ENCODE data around the gene CEP135.
"Not testable (repeated sequence)": the region's sequence is repeated elsewhere in the genome, so short reads cannot be mapped to it uniquely, and the experiment has no call there.

Gene CEP135

GRCh38 chr4:56028165-56028564, 79.4 kb downstream of the CEP135 start:
- DNase-seq (ENCODE audit: low read depth), result no peak

DNA sequence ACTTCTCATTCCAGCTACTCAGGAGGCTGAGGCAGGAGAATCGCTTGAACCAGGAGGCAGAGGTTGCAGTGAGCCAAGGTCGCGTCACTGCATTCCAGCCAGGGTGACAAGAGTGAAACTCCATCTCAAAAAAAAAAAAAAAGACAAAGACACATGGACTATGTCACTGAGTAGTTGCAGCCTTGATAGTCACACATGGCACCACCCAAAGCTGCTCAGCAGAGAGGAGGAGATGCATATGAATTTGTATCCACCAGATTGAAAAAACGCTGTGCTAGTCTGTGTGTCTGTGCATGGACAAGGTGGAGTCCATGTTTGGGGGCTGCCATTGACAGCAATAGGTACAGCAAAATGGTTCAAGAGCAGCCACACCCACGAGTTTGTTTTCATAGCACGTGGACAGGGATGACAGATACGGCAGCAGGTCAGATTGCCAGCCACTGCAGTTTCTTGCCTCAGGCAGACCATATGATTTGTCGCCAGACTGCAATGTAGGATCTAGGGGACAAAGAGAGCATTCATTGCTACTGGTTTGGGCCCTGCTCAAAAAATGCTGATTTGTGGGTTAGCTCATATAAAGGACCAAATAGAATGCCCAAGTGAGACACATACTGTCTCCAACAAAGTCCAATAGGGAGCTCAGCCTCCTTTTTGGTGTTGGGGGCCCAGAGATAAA, 89.9 kb downstream of the CEP135 start:
- peak; percentile 3 for DNase-seq (ENCODE audit: low read depth)

DNA sequence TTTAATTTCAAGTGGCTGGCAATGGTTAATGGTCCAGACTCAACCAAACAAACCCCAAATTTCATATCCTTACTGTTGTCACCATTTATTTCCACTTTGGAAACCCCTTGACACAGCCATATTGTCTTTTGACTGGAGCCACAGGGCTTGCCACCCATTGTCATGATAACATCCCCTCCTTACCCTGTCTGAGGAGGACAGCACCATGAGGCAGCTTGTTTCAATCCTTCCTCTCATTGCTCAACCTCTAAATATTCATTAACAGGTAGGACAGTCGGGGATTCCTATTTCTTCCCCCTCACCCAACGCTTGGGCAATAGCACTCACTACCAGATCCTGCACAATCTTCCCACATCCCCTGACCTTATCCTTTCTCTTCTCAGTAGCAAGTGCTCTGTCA, 92.1 kb downstream of the CEP135 start:
- DNase-seq (ENCODE audit: low read depth), result no peak

GRCh38 chr4:56042225-56042624, 93.5 kb downstream of the CEP135 start:
- DNase-seq (ENCODE audit: low read depth), result no peak

DNA sequence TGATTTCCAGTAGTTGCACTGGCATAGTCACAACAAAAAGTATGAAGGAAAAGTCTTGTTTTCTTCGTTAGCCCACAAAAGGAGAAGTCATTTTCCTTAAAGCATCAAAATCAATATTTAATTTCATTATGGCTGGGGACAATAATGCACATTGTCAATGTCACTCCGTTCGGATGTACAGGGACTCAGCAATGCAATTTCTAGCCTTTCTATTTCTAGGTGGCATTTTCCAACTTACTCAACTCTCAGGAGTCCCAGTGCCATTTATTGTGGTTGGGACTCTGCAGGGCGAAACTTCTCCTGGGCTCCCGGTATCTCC, 99.6 kb downstream of the CEP135 start:
- no peak for DNase-seq (ENCODE audit: low read depth)

DNA sequence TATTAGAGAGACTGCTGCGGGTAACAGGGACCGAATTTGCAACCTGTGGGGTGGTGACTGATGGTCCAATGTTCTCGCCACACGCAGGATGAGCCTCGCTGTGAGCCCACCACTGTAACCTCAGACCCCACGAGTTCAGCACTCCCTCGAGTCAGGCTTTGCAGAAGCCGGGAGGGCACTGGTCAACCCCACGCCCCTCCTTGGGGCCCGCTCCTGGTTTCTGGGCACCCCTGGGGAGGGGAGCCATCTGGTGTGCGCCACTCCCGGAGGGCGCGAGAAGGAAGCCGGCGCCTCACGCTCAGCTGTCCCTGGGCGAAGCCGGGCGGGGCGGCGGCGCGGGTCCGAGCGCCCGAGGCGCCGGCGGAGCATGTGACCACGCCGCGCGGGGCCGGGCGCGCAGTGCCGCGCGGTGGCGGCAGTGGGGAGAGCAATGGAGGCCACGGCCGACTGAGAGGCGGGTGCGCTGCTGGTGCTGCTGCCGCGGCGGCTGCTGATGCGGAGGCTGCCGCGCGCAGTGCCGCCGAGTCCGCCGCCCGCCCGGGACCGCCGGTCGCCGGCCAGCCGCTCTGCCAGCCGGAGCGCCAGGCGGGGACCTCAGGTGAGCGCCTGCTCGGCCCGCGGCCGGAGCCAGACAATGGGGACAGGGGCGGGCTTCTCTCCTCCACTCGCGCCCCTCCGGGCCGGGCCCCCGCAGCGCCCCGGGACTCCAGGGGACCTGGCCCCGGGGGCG, 100.1 kb downstream of the CEP135 start:
- DNase-seq (ENCODE audit: low read depth), result peak; percentile 51

DNA sequence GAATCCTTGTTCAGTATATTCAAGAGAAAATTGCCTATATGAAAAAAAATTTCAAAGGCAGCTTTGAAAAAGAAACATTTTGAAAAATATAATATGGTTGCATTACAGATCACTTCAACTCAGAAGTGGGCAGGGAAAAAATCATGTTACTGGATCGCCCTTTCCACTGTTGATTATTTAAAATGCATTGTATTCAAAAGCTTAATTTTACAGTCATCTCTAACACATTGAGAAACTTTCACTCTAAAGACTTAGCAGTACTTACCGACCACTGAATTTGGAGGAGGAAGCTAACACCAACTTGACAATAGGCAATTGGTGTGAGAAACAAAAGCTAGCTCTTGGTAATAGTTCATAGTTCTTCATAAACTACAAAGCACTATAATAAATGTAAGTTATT, 101.9 kb downstream of the CEP135 start:
- no peak for DNase-seq (ENCODE audit: low read depth)

- DNase-seq (ENCODE audit: low read depth), result no peak
Measured at GRCh38 chr4:56051029-56051709, 102.4 kb downstream of the CEP135 start.

GRCh38 chr4:56051710-56052075, 102.9 kb downstream of the CEP135 start:
- DNase-seq (ENCODE audit: low read depth), result no peak

DNA sequence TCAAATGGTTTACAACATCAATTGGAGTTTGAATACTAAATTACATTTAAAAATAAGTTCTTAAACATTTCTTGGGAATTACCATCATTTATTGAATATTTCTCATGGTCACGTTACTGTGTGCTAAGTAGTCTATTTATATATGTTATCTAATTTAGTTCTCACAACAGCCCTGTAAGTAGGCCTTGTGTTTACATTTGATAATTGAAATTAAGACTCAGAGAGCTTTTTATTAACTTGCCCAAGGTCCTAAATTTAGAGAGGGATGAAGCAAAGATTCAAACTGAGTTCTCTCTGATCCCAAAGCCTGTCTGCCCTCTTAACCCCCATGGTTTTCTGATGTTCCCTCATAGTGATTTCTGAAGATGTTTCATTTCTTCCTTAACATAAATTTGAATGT, 103.7 kb downstream of the CEP135 start:
- no peak for DNase-seq (ENCODE audit: low read depth)

GRCh38 chr4:56052966-56053365, 104.2 kb downstream of the CEP135 start:
- no peak for DNase-seq (ENCODE audit: low read depth)

DNA sequence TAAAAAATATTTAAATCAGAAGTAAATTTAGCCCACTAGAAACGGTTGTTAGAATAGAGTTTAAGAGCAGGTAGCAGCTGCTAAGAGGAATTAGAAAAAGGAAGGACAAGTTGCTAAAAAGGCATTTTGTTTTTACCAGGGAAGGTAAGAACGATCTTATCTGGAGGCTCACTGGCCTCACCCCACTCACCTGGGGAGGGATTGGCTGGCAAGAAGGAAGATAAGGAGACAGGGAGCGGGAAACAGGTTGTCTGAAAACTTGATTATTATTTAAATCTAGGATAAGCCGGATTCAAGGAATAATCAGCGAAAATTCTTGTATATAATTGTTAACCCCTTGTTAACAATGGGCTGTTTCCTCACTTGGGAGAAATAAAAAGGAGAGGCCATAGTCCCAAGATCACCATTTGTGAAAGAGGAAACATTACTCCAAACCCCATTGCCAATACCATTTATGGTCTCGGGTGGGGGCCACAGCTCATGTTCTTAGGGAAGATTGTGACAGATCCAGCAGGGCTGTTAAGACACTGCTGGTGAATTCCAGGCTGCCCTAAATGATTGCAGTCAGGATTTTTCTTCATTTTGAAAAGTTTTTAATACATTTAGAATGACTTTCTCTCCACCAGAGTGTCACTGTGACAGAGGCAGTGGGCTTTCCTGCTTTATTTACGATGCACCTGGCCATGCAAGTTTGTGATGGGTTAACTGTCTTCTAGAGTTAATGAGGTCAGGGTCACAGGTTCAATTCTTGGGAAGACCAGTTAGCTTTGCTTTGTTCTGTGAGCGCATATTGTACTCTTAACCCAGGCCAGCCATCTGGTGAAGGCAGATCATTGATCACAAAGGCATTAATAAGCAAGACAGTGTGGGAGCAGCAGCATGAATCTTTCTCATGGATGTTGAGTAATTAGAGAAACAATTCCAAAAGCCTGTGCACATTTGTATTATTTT, 106.6 kb downstream of the CEP135 start:
- no peak for DNase-seq (ENCODE audit: low read depth)

- no peak for DNase-seq (ENCODE audit: low read depth)
Measured at GRCh38 chr4:56055991-56056390, 107.2 kb downstream of the CEP135 start.

DNA sequence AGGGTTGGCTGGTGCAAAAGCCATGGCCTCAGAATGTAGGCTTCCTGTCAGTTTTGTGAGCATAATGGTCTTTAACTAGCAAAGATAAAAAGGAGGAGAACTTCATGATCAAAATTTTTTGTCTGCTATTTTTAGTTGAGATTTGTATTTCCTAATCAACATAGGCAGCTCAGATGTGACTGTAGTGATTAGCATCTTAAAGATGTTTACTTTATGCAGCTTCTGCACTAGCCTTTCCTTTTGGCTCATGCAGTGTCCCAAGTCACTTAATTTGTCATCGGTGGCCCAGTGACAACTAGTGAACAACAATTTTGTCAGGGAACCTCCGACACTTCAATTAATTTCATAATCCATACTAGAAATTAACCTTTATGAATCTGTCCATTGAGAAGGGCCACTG, 109.8 kb downstream of the CEP135 start:
- DNase-seq (ENCODE audit: low read depth), result no peak

DNA sequence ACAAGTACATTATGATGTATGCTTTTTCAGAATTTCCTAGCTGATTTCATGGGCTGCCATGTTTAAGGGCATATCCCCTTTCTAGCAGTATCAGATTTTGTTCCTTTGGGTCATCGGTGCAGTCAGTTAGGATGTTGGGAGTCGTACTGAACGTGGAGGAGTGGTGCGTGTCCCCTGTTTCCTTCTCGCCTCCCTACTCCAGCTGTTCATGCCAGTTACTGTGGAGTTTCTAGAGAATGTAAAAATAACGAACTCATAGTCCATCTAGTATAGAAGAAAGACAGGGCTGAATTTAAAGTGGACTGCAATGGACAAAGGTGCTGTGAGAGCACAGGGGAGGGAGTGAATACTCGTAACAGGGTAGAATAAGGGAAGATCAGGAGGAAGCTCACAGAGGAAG, 111.3 kb downstream of the CEP135 start:
- DNase-seq (ENCODE audit: low read depth), result no peak

DNA sequence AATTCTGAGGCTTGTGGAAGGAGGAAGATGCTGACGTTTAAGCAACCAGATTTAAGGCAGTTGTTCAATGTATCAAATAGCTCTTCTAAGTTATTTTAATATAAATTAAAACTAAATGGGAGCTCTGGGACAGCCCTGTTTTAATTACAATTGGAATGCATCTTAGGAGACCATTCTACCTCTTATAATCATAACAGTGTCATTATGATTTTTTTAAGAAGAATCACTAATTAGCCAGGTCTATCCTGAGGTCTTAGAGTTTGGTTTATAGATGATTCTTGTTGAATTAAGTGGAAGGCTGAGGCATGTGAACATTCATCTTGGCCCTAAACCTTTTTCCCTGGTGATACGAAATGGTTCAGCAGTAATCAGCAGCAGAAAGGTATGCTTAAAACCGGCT, 113.4 kb downstream of the CEP135 start:
- DNase-seq (ENCODE audit: low read depth), result no peak

GRCh38 chr4:56062526-56063145, 113.9 kb downstream of the CEP135 start:
- no peak for DNase-seq (ENCODE audit: low read depth)

DNA sequence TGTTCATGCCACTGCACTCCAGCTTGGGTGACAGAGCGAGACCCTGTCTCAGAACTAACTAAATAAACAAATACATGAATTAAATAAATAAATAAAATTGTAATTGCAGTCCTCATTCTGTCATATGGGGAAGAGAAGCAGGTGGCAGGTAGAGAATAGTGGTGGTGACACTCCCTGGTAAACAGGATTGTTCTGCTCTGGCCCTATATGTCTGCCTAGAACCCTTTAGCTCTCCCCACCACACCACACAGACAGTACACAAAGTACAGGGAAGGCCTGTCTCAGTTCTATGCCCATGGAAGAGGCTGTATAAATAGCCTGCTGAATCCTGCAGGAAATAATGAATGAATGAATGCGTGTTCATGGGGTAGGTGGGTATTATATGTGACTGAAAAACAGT, 117.7 kb downstream of the CEP135 start:
- DNase-seq (ENCODE audit: low read depth), result no peak

DNA sequence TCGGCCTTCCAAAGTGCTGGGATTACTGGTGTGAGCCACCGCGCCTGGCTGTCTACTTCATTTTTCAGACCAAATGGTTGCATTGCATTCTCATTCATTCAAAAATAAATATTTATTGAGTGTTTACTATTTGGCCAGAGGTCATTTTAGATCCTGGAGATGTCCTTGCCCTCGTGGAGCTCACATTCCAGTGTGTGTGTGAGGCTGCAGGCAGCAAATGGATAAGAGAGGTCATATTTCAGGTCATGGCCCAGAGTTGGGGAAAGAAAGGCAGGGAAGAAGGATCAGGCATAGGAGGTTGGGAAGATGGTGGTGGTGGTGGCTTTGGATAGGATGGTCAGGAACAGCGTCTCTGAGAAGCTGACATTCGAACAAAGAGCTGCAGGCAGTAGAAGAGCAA, 119.1 kb downstream of the CEP135 start:
- no peak for DNase-seq (ENCODE audit: low read depth)

GRCh38 chr4:56072730-56073129, 124.0 kb downstream of the CEP135 start:
- DNase-seq (ENCODE audit: low read depth), result not testable (repeated sequence)

- no peak for DNase-seq (ENCODE audit: low read depth)
Measured at GRCh38 chr4:56077676-56078075, 128.9 kb downstream of the CEP135 start.

DNA sequence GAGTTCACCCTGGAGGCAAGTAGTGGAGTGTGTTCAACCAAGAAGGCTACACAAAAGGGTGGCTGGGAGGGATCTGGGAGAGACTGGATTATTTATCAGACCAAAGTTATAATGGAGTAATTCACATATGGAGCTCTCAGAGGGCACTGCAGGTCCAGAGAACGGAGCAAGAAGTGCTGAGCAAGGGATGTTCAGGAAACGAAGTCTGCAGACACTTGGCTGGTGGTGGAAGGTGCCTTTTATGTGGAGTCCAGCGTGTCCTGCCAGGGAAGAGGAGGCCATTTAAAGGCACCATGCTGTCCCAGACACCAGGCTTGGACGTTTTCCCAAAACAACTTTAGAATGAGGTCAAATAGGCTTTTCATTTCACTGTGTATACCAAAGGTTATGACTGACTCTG, 130.1 kb downstream of the CEP135 start:
- peak; percentile 11 for DNase-seq (ENCODE audit: low read depth)
